ENCODE data around the gene XCR1.
A peak's percentile ranks its signal among the peaks of the same experiment; 100 is the strongest.

Gene XCR1

GRCh38 chr3:45991341-45991740 is 35.9 kb downstream of the XCR1 start:
- H3K27ac ChIP-seq = no peak overlapping the region
- no peak for TF ChIP-seq CTCF (conservative IDR thresholded peaks at IDR 0.05; ENCODE audit: low read depth)
- DNase-seq (ENCODE audit: low spot score) = no peak
- ChIA-PET POLR2A (ENCODE audit: low non-redundant PET) (no interaction called here), CTCF (interaction anchor here (0.6 to 0.9 kb wide), 2 partner anchors 12 to 133 kb away, joined by 3 to 4 read pairs; no protein-coding TSS in a partner anchor)

DNA sequence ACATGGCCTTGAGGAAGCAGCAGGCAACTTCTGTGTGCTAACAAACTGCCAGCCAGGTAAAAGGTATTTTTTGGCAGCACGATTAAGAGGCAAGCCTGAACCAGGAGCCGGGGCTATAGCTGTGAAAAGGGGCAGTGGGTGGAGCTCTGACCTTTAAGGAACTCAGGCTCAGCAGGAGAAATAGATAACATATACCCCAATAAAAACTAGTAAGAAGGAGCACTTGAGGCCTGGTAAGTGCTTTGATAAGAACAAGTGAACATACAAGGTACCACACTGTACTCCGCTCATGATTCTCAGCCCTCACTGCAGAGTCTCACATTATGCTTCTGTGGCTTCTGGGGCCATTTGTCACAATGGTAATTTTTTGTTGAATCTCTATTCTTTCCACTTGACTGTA is 37.1 kb downstream of the XCR1 start:
- CTCF ChIA-PET = no interaction called here
- no peak overlapping the region for H3K27ac ChIP-seq
- POLR2A ChIA-PET (ENCODE audit: low non-redundant PET) = no interaction called here
- no peak for TF ChIP-seq CTCF (conservative IDR thresholded peaks at IDR 0.05; ENCODE audit: low read depth)
- no peak for DNase-seq (ENCODE audit: low spot score)

DNA sequence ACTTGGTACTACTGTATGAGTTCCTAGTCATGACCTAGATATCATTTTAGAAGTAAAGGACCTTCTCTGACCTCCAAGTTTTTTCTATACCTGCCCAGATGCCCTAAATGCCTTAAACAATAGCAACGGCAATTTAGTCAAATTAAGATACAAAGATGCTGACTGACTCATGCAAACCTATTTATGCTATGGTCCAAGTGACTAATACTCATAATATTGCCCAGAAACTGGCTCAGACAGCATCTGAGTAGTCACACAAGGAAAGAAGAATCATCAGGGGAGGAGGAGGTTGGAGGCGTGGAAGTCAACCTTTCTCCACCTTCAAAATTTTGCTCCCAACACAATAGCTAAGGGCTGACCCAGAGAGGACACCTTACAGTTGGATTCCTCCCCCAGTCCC is 38.5 kb downstream of the XCR1 start:
- DNase-seq (ENCODE audit: low spot score) = peak; percentile 55
- ChIA-PET POLR2A (ENCODE audit: low non-redundant PET) (no interaction called here), CTCF (no interaction called here)
- TF ChIP-seq CTCF (conservative IDR thresholded peaks at IDR 0.05; ENCODE audit: low read depth) = no peak
- no peak overlapping the region for H3K27ac ChIP-seq

- H3K27ac ChIP-seq = no peak overlapping the region
- TF ChIP-seq CTCF (conservative IDR thresholded peaks at IDR 0.05; ENCODE audit: low read depth) = no peak
- CTCF ChIA-PET = no interaction called here
- POLR2A ChIA-PET (ENCODE audit: low non-redundant PET) = no interaction called here
- DNase-seq (ENCODE audit: low spot score) = no peak
Observed at GRCh38 chr3:45988362-45988761, 38.9 kb downstream of the XCR1 start.

- ChIA-PET POLR2A (ENCODE audit: low non-redundant PET) (no interaction called here), CTCF (no interaction called here)
- no peak overlapping the region for H3K27ac ChIP-seq
- TF ChIP-seq CTCF (conservative IDR thresholded peaks at IDR 0.05; ENCODE audit: low read depth) = no peak
- DNase-seq (ENCODE audit: low spot score) = no peak
Observed at GRCh38 chr3:45987368-45988291, 39.7 kb downstream of the XCR1 start.

GRCh38 chr3:45986303-45986982 is 40.8 kb downstream of the XCR1 start:
- no peak for TF ChIP-seq CTCF (conservative IDR thresholded peaks at IDR 0.05; ENCODE audit: low read depth)
- ChIA-PET POLR2A (ENCODE audit: low non-redundant PET) (no interaction called here), CTCF (no interaction called here)
- DNase-seq (ENCODE audit: low spot score) = peak; percentile 46
- H3K27ac ChIP-seq = peak overlapping the region; percentile 42; the same call in 1 of the 2 replicates

Measured in RWPE1 (cell line).